AG04449 (cell line): ENCODE measurements around the gene GPR148.

ENCODE experiments used
- CTCF ChIA-PET: fragments of 350-600 bp; formaldehyde crosslinking; extraction: SDS; loops from one replicate; lab custom pipeline; 2021; ENCODE audit warnings: antibody characterized with exemption; lab: Yijun Ruan, JAX
- POLR2A ChIA-PET: fragments of 400-600, 350-600 bp; formaldehyde crosslinking; extraction: SDS; loops from one replicate; lab custom pipeline; 2020; ENCODE audit warnings: antibody characterized with exemption, inconsistent platforms; lab: Yijun Ruan, JAX
- DNase-seq: peaks from one replicate; pipeline ENCODE4 v3.0.0-alpha.2; 2010; ENCODE audit warnings: low read depth, low spot score
- H3K4me3 ChIP-seq: 2 replicates; pipeline ENCODE4 v1.5.1; 2011; ENCODE audit warnings: low read depth, mild to moderate bottlenecking, control low read depth, low read length
- CTCF ChIP-seq: IDR thresholded peaks from one replicate; pipeline ENCODE4 v1.5.1; 2011; ENCODE audit warnings: mild to moderate bottlenecking, moderate library complexity, low read length, control low read depth, inconsistent platforms; ENCODE audit not compliant: insufficient read depth; ENCODE audit errors: missing control alignments

Gene GPR148

GRCh38 chr2:130763405-130763804 is 34.5 kb downstream of the GPR148 start:
- ChIA-PET CTCF (interaction anchor here (1.1 kb wide), 1 partner anchor 34 kb away, joined by 3 read pairs; no protein-coding TSS in a partner anchor), POLR2A (no interaction called here)
- no peak for TF ChIP-seq CTCF
- H3K4me3 ChIP-seq, result no peak overlapping the region
- DNase-seq, result no peak

DNA sequence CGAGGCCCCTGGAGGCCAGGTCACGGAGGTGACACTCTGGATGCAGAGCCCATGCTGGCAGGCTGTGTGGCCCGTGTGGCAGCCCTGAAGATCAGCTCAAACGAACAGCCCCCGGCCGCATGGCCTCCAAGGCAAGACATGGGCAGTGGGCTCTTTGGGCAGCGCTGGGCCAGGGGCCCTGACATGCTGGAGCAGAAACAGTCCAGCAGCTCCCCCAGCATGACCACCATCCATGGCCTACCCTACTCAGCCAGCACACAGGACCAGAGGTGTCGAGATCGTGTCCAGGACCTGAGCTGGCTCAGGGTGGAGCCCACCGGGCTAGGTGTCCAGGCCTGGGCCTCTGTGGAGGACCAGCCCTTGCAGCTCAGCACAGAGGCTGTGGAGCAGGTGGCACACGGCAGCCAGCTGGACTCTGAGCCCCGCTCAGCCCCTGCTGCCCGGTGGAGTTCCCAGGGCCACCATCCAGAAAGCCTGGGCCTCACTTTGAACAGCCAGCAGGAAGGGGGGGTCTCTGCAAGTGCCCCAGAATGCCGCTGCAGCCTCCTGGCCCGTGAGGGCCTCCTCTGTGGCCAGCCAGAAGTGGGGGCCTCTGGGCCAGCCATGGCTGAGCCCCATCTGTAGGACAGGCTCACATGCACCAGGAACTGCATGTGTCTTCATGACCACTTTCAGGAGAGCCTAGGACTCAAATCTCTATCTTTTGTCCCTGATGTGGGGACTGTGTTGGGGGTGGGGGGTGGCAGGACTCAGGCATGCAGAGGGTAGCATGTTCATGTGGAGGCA is 35.4 kb downstream of the GPR148 start:
- no peak for TF ChIP-seq CTCF
- ChIA-PET POLR2A (no interaction called here), CTCF (interaction anchor here (1.1 kb wide), 1 partner anchor 33 kb away, joined by 3 read pairs; no protein-coding TSS in a partner anchor)
- no peak overlapping the region for H3K4me3 ChIP-seq
- DNase-seq, result no peak

DNA sequence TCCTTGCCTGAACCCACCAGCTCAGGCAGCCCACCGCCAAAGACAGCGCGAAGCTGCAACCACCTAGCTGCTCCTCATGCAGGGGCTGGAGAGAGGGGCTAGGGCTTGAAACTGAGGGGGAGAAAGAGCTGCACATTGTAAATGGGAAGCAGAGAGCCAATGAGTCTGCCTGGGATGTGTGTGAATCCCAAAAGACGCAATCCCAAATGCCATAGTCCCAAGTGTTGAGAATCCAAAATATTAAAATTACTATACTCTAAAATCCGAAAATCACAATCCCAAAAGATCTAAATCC is 35.9 kb downstream of the GPR148 start:
- no peak for DNase-seq

GRCh38 chr2:130765464-130765863 is 36.6 kb downstream of the GPR148 start:
- DNase-seq, result no peak
- no peak for TF ChIP-seq CTCF
- H3K4me3 ChIP-seq, result no peak overlapping the region
- ChIA-PET CTCF (no interaction called here), POLR2A (no interaction called here)

More for the DNA sequence above, 35.9 kb downstream of the GPR148 start:
- ChIA-PET POLR2A (no interaction called here), CTCF (no interaction called here)
- no peak for TF ChIP-seq CTCF
- H3K4me3 ChIP-seq, result no peak overlapping the region

DNA sequence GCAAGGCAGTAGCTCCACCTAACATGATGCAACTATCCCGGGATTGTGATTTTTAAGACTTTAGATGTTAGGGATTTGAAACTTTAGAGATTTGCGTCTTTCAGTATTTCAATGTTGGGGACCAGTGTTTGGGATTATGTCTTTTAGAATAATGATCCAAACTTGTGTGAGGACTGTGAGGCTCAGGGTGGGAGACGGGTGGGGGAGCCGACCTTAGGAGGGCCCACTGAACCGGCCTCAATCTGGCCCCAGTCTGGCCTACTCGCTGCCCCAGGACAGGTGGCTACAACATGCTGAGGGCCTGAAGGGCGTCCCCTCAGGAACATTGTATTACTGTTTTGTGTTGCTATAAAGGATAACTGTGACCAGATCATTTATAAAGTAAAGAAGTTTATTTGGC is 37.2 kb downstream of the GPR148 start:
- POLR2A ChIA-PET, result no interaction called here
- CTCF ChIA-PET, result no interaction called here
- H3K4me3 ChIP-seq, result no peak overlapping the region
- no peak for DNase-seq
- TF ChIP-seq CTCF, result no peak

GRCh38 chr2:130766711-130767407 is 38.0 kb downstream of the GPR148 start:
- TF ChIP-seq CTCF, result no peak
- ChIA-PET POLR2A (no interaction called here), CTCF (no interaction called here)
- no peak for DNase-seq
- no peak overlapping the region for H3K4me3 ChIP-seq
